Mucosa of stomach (tissue), 1 donor: ENCODE data around the gene SMC4.

Experiments used
- H3K27me3 ChIP-seq: one replicate; pipeline ENCODE4 v1.7.0; 2013; ENCODE audit warnings: mild to moderate bottlenecking, low read length; ENCODE audit not compliant: control insufficient read depth, insufficient read depth
- H3K36me3 ChIP-seq: one replicate; pipeline ENCODE4 v1.7.0; 2013; ENCODE audit warnings: low read length; ENCODE audit not compliant: control insufficient read depth, insufficient read depth
- H3K4me1 ChIP-seq: one replicate; pipeline ENCODE4 v1.7.0; 2013; ENCODE audit warnings: mild to moderate bottlenecking, low read length; ENCODE audit not compliant: control insufficient read depth, insufficient read depth
- H3K4me3 ChIP-seq: one replicate; pipeline ENCODE4 v1.7.0; 2013; ENCODE audit warnings: low read length
- H3K9ac ChIP-seq: one replicate; pipeline ENCODE4 v1.7.0; 2013; ENCODE audit warnings: mild to moderate bottlenecking, low read length, moderate library complexity
- H3K9me3 ChIP-seq: one replicate; pipeline ENCODE4 v1.7.0; 2013; ENCODE audit warnings: mild to moderate bottlenecking, low read length, moderate library complexity; ENCODE audit not compliant: control insufficient read depth
- donor health status: Pancreatic carcinoma.

Gene SMC4

GRCh38 chr3:160474416-160474838 lies 75.0 kb downstream of the SMC4 start:
- H3K36me3 ChIP-seq = no peaks in the 10 kb centered on the region
- H3K9me3 ChIP-seq = no peaks in the 10 kb centered on the region
- H3K27me3 ChIP-seq = peaks cover 14% of the 10 kb centered on the region
- H3K4me1 ChIP-seq = no peaks in the 10 kb centered on the region
- no peak overlapping the region for H3K9ac ChIP-seq
- H3K4me3 ChIP-seq = no peak overlapping the region

DNA sequence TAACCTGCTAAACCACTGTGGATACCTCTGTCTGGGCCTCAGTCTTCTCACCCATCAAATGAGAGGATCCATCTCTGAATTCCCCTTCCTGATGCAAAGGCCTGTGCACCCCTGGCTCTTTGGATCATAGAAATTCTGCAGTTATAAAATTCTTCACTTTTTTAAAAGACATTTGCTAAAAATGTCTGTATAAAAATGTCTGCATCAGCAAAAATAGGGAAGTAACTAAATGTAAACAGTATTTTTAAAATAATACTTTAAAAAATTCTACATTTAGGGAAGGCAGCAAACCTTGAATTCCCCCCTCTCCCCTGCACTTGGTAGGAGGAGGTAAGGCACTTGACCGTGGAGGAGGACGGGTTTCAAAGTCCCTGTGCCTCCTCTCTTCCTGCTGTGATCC lies 75.7 kb downstream of the SMC4 start:
- Histone ChIP-seq H3K9ac (no peak overlapping the region), H3K4me1 (no peaks in the 10 kb centered on the region), H3K9me3 (no peaks in the 10 kb centered on the region), H3K27me3 (peaks cover 14% of the 10 kb centered on the region), H3K36me3 (no peaks in the 10 kb centered on the region), H3K4me3 (no peak overlapping the region)

GRCh38 chr3:160475884-160476283 lies 76.4 kb downstream of the SMC4 start:
- no peak overlapping the region for H3K4me3 ChIP-seq
- no peaks in the 10 kb centered on the region for H3K4me1 ChIP-seq
- H3K36me3 ChIP-seq = no peaks in the 10 kb centered on the region
- H3K27me3 ChIP-seq = peaks cover 14% of the 10 kb centered on the region
- no peaks in the 10 kb centered on the region for H3K9me3 ChIP-seq
- H3K9ac ChIP-seq = no peak overlapping the region

GRCh38 chr3:160477750-160478149 lies 78.3 kb downstream of the SMC4 start:
- Histone ChIP-seq H3K4me1 (no peaks in the 10 kb centered on the region), H3K9me3 (no peaks in the 10 kb centered on the region), H3K9ac (no peak overlapping the region), H3K27me3 (peaks cover 14% of the 10 kb centered on the region), H3K4me3 (no peak overlapping the region), H3K36me3 (no peaks in the 10 kb centered on the region)

GRCh38 chr3:160478338-160478737 lies 78.9 kb downstream of the SMC4 start:
- H3K4me3 ChIP-seq = no peak overlapping the region
- H3K9me3 ChIP-seq = no peaks in the 10 kb centered on the region
- peaks cover 11% of the 10 kb centered on the region for H3K27me3 ChIP-seq
- H3K4me1 ChIP-seq = no peaks in the 10 kb centered on the region
- no peaks in the 10 kb centered on the region for H3K36me3 ChIP-seq
- no peak overlapping the region for H3K9ac ChIP-seq

GRCh38 chr3:160479376-160479775 lies 79.9 kb downstream of the SMC4 start:
- H3K4me1 ChIP-seq = no peaks in the 10 kb centered on the region
- no peak overlapping the region for H3K9ac ChIP-seq
- H3K27me3 ChIP-seq = peaks cover 8% of the 10 kb centered on the region
- H3K4me3 ChIP-seq = no peak overlapping the region
- H3K9me3 ChIP-seq = no peaks in the 10 kb centered on the region
- H3K36me3 ChIP-seq = no peaks in the 10 kb centered on the region

DNA sequence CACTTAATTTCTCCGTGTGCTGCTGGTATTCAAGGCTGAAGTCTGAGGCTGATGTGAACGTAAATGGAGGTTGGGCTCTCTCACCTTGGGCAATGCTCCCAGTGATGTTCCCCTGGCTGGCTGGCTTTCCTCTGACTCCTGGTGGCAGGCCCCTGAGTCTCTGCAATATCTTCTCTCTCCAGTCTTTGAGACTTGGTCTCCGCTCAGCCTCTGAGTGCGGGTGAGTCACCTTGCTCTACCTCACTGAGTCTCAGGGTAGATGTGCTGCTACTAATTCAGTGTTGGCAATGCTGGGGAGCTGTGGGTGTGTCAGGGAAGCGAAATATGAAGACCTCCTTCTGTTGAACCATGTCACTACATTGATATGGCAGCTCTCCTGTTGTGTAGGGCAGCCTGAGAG lies 81.5 kb downstream of the SMC4 start:
- H3K9ac ChIP-seq = no peak overlapping the region
- H3K4me1 ChIP-seq = no peaks in the 10 kb centered on the region
- peaks cover 8% of the 10 kb centered on the region for H3K27me3 ChIP-seq
- no peaks in the 10 kb centered on the region for H3K36me3 ChIP-seq
- no peaks in the 10 kb centered on the region for H3K9me3 ChIP-seq
- no peak overlapping the region for H3K4me3 ChIP-seq

GRCh38 chr3:160481856-160482255 lies 82.4 kb downstream of the SMC4 start:
- no peak overlapping the region for H3K9ac ChIP-seq
- H3K4me3 ChIP-seq = no peak overlapping the region
- no peaks in the 10 kb centered on the region for H3K36me3 ChIP-seq
- H3K9me3 ChIP-seq = no peaks in the 10 kb centered on the region
- peaks cover 8% of the 10 kb centered on the region for H3K27me3 ChIP-seq
- no peaks in the 10 kb centered on the region for H3K4me1 ChIP-seq

DNA sequence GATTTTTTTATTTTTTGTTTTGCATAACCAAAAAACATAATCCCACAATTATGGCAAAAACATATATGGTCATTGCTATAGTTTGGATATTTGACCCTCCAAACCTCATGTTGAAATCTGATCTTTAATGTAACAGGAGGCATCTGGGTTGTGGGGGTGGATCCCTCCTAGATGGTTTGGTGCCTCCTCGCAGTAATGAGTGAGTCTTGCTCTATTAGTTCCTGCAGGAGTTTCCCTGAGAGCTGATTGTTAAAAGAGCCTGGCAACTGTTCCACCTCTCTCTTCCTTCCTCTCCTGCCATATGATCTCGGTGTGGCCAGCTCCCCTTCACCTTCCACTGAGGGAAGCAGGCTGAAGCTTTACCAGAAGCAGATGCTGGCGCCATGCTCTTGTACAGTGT lies 83.3 kb downstream of the SMC4 start:
- no peak overlapping the region for H3K9ac ChIP-seq
- H3K9me3 ChIP-seq = no peaks in the 10 kb centered on the region
- no peaks in the 10 kb centered on the region for H3K4me1 ChIP-seq
- no peak overlapping the region for H3K4me3 ChIP-seq
- H3K27me3 ChIP-seq = peaks cover under 1% of the 10 kb centered on the region
- H3K36me3 ChIP-seq = no peaks in the 10 kb centered on the region
